Measurements from ENCODE around the gene ADGRB2.

- TF ChIP-seq CTCF (IDR thresholded peaks at IDR 0.05) (no peak), EZH2phosphoT487 (IDR thresholded peaks at IDR 0.05) (no peak)
These were observed 19.7 kb upstream of the ADGRB2 start for GRCh38 chr1:31783846-31784245.
